OCI-LY7 (cell line): ENCODE measurements around the gene FRMD3. TPM values are rescaled to one million over a fixed set of nuclear protein-coding genes. Genes with fewer than 3 reads are reported as not detected.

Experiments
- BruUV-seq: library from RNA; stranded (reverse); fragments of 400-500 nt; replicated peaks from 2 replicates; lab custom pipeline; 2021; lab: Mats Ljungman, UMichigan
- CTCF ChIA-PET: fragments of 300-600 bp; sonication (Branson Sonifier 250); formaldehyde crosslinking; loops from one replicate; lab custom pipeline; 2022; ENCODE audit warnings: antibody characterized with exemption; ENCODE audit not compliant: unreplicated experiment; lab: Charles Lee
- POLR2A ChIA-PET: fragments of 300-600 bp; sonication (Branson Sonifier 250); formaldehyde crosslinking; loops from one replicate; lab custom pipeline; 2022; ENCODE audit warnings: antibody characterized with exemption; lab: Charles Lee
- DNase-seq: peaks from one replicate; pipeline ENCODE4 v3.0.0-alpha.2; 2015; ENCODE audit warnings: low spot score
- H2AFZ ChIP-seq: fragments of 200-600 bp; sonication (generic), shearing (Covaris generic); 2 replicates; pipeline ENCODE4 v1.6.1; 2014; ENCODE audit warnings: mild to moderate bottlenecking, antibody characterized with exemption, low read length, moderate library complexity
- H3K27ac ChIP-seq: fragments of 200-600 bp; sonication (generic); 2 replicates; pipeline ENCODE4 v1.5.1; 2014; ENCODE audit warnings: mixed run types, low read depth, mild to moderate bottlenecking, moderate library complexity, low read length, inconsistent platforms; ENCODE audit not compliant: poor library complexity, severe bottlenecking
- H3K36me3 ChIP-seq: fragments of 200-600 bp; sonication (generic); 2 replicates; pipeline ENCODE4 v1.6.1; 2014; ENCODE audit warnings: mild to moderate bottlenecking, antibody characterized with exemption, low read length, moderate library complexity, mixed read lengths; ENCODE audit not compliant: insufficient read depth
- H3K4me1 ChIP-seq: fragments of 200-600 bp; sonication (generic); 2 replicates; pipeline ENCODE4 v1.5.1; 2014; ENCODE audit warnings: mild to moderate bottlenecking, low read length; ENCODE audit not compliant: insufficient read depth, poor library complexity, severe bottlenecking
- H3K4me2 ChIP-seq: fragments of 200-600 bp; sonication (generic); 2 replicates; pipeline ENCODE4 v1.6.1; 2014; ENCODE audit warnings: mild to moderate bottlenecking, low read length
- H3K4me3 ChIP-seq: fragments of 200-600 bp; sonication (generic); 2 replicates; pipeline ENCODE4 v1.5.1; 2014; ENCODE audit warnings: mild to moderate bottlenecking, low read depth, low read length; ENCODE audit not compliant: poor library complexity, severe bottlenecking
- H3K79me2 ChIP-seq: fragments of 200-600 bp; sonication (generic); 2 replicates; pipeline ENCODE4 v1.6.1; 2016; ENCODE audit warnings: low read depth, mild to moderate bottlenecking, low read length, moderate library complexity, mixed read lengths; ENCODE audit not compliant: insufficient read depth
- H3K9me2 ChIP-seq: fragments of 200-600 bp; sonication (generic); 2 replicates; pipeline ENCODE4 v1.6.1; 2016; ENCODE audit warnings: mild to moderate bottlenecking, low read length, mixed read lengths; ENCODE audit not compliant: insufficient read depth
- H3K9me3 ChIP-seq: fragments of 200-600 bp; sonication (generic); 2 replicates; pipeline ENCODE4 v1.6.1; 2014; ENCODE audit warnings: mild to moderate bottlenecking, mixed run types, low read length, mixed read lengths
- H4K20me1 ChIP-seq: fragments of 200-600 bp; sonication (generic); 2 replicates; pipeline ENCODE4 v1.6.1; 2014; ENCODE audit warnings: mild to moderate bottlenecking, antibody characterized with exemption, low read length, moderate library complexity, mixed read lengths; ENCODE audit not compliant: insufficient read depth
- EZH2phosphoT487 ChIP-seq: fragments of 200-600 bp; sonication (generic); IDR thresholded peaks from 2 replicates; pipeline ENCODE4 v1.6.1; 2018; ENCODE audit warnings: low read depth, borderline replicate concordance, mild to moderate bottlenecking, mixed run types, antibody characterized with exemption, low read length, moderate library complexity, mixed read lengths
- intact Hi-C: fragments of 100-400 bp; cut with micrococcal nuclease; formaldehyde crosslinking; loops from one replicate; pipeline ENCODE4 v1.10.0; 2022; ENCODE audit not compliant: unreplicated experiment
- total RNA-seq, 2 experiments: library from RNA; depleted of rRNA in 1 of 2; stranded (reverse); fragments of >200 nt in 1 of 2; shearing (Covaris generic) in 1 of 2; gene quantifications; 2 replicates each; pipeline ENCODE4 v1.2.3, GENCODE V29; 2014 to 2022
- TF ChIP-seq, protein P1 (sequence below): fragments of 200-600 bp; sonication (generic); conservative IDR thresholded peaks from 2 replicates; pipeline ENCODE4 v1.5.1; 2014; ENCODE audit warnings: mild to moderate bottlenecking, antibody characterized with exemption, low read length, moderate library complexity, mixed read lengths

Gene FRMD3
- total RNA-seq, 2 experiments from 2014 or later: 0.48 to 1.4 TPM

DNA sequence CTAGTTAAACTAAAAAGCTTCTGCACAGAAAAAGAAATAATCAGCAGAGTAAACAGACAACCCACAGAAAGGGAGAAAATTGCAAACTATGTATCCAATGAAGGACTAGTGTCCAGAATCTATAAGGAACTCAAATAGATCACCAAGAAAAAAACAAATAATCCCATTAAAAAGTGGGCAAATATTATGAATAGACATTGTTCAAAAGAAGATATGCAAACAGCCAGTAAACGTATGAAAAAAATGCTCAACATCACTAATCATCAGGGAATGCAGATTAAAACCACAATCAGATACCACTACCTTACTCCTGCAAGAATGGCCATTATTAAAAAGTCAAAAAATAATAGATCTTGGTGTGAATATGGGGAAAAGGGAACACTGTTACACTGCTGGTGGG is 119.9 kb downstream of the FRMD3 start:
- Histone ChIP-seq H3K4me1 (no peaks in the 10 kb centered on the region), H3K27ac (no peak overlapping the region), H3K9me3 (no peaks in the 10 kb centered on the region), H3K4me2 (no peak overlapping the region), H2AFZ (no peak overlapping the region), H3K4me3 (no peak overlapping the region), H3K9me2 (no peaks in the 10 kb centered on the region), H3K36me3 (no peaks in the 10 kb centered on the region), H4K20me1 (no peaks in the 10 kb centered on the region), H3K79me2 (no peaks in the 10 kb centered on the region)
- CTCF ChIA-PET: no interaction called here
- POLR2A ChIA-PET: interaction anchor here (0.6 kb wide), 1 partner anchor 1935 kb away, joined by 3 read pairs; no protein-coding TSS in a partner anchor
- intact Hi-C loops: no loop called here
- BruUV-seq: no TSS peak
- no peak for TF ChIP-seq EZH2phosphoT487
- TF ChIP-seq, protein P1, sequence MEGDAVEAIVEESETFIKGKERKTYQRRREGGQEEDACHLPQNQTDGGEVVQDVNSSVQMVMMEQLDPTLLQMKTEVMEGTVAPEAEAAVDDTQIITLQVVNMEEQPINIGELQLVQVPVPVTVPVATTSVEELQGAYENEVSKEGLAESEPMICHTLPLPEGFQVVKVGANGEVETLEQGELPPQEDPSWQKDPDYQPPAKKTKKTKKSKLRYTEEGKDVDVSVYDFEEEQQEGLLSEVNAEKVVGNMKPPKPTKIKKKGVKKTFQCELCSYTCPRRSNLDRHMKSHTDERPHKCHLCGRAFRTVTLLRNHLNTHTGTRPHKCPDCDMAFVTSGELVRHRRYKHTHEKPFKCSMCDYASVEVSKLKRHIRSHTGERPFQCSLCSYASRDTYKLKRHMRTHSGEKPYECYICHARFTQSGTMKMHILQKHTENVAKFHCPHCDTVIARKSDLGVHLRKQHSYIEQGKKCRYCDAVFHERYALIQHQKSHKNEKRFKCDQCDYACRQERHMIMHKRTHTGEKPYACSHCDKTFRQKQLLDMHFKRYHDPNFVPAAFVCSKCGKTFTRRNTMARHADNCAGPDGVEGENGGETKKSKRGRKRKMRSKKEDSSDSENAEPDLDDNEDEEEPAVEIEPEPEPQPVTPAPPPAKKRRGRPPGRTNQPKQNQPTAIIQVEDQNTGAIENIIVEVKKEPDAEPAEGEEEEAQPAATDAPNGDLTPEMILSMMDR: no peak
- DNase-seq: no peak

DNA sequence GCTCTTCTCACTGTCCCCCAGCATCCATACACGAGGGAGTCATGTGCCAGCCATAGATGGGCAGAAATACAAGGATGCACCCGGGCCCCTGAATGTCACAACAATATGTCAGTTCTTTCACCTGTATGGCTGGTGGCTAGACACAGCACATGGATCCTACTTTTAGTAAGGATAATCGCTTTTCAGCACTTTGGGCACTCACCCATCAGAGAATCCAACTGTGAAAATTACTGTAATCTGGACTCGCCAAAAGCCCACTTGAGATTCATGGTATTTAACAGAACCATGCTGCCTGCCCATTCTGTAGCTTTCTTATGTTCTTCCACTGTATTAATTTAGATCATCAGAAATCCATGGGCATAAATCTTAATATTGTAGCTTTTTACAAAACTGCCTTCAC is 124.8 kb downstream of the FRMD3 start:
- ChIA-PET CTCF (no interaction called here), POLR2A (interaction anchor here (1.5 kb wide), 1 partner anchor 19 kb away, joined by 3 read pairs; no protein-coding TSS in a partner anchor)
- Histone ChIP-seq H4K20me1 (no peaks in the 10 kb centered on the region), H2AFZ (no peak overlapping the region), H3K9me3 (no peaks in the 10 kb centered on the region), H3K4me1 (no peaks in the 10 kb centered on the region), H3K4me2 (no peak overlapping the region), H3K4me3 (no peak overlapping the region), H3K9me2 (no peaks in the 10 kb centered on the region), H3K36me3 (no peaks in the 10 kb centered on the region), H3K27ac (no peak overlapping the region), H3K79me2 (no peaks in the 10 kb centered on the region)
- no peak for TF ChIP-seq EZH2phosphoT487
- TF ChIP-seq, protein P1: no peak
- no peak for DNase-seq
- no TSS peak for BruUV-seq
- intact Hi-C loops: no loop called here

DNA sequence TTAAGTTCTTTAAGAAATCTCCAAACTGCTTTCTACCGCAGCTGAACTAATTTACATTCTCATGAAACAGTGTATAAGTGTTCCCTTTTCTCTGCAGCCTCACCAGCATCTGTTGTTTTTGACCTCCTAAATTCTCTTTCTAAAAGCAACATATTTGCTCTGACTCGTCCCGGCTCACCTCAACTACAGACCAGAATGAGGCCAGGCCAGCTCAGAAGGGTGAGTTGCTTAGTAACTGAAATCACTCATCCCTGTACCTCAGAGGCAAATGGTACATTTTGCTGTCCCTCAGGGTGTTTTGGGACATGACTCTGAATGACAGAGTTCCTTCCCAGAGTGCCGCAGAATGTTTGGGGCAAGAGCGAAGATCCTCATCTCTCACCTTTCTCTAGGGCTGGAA is 127.5 kb downstream of the FRMD3 start:
- H3K79me2 ChIP-seq: no peaks in the 10 kb centered on the region
- no peak overlapping the region for H3K27ac ChIP-seq
- no TSS peak for BruUV-seq
- intact Hi-C loops: no loop called here
- no peaks in the 10 kb centered on the region for H3K9me2 ChIP-seq
- DNase-seq: no peak
- H2AFZ ChIP-seq: no peak overlapping the region
- no peak overlapping the region for H3K4me2 ChIP-seq
- TF ChIP-seq, protein P1: no peak
- TF ChIP-seq EZH2phosphoT487: no peak
- POLR2A ChIA-PET: no interaction called here
- no peaks in the 10 kb centered on the region for H3K36me3 ChIP-seq
- no peaks in the 10 kb centered on the region for H3K4me1 ChIP-seq
- CTCF ChIA-PET: no interaction called here
- no peaks in the 10 kb centered on the region for H4K20me1 ChIP-seq
- H3K9me3 ChIP-seq: no peaks in the 10 kb centered on the region
- no peak overlapping the region for H3K4me3 ChIP-seq
